SK-N-SH (cell line): ENCODE results near the gene VIPR2.

Experiments used
- CHD2 ChIP-seq: fragments of 150-350 bp; IDR thresholded peaks from 2 replicates; pipeline ENCODE4 v1.6.1; 2018; ENCODE audit warnings: low read length; ENCODE audit not compliant: partially characterized antibody
- ELF1 ChIP-seq: IDR thresholded peaks from 2 replicates; pipeline ENCODE4 v1.4.0; 2012
- EP300 ChIP-seq, 2 experiments: IDR thresholded peaks; 2 replicates each; pipeline versions ENCODE4 v1.4.0 to v1.6.1; 2012; ENCODE audit warnings: borderline replicate concordance in 1 of 2, low read depth in 1 of 2, low read length in 1 of 2
- EZH2phosphoT487 ChIP-seq: fragments of 200-600 bp; sonication (generic); IDR thresholded peaks from 2 replicates; pipeline ENCODE4 v1.6.1; 2017; ENCODE audit warnings: low read depth, mixed run types, mild to moderate bottlenecking, antibody characterized with exemption, moderate library complexity, borderline replicate concordance
- JUND ChIP-seq: IDR thresholded peaks from 2 replicates; pipeline ENCODE4 v1.4.0; 2012
- NFIC ChIP-seq: IDR thresholded peaks from 2 replicates; pipeline ENCODE4 v1.4.0; 2012; ENCODE audit warnings: borderline replicate concordance
- RAD21 ChIP-seq: IDR thresholded peaks from 2 replicates; pipeline ENCODE4 v1.6.1; 2012; ENCODE audit warnings: mild to moderate bottlenecking, low read length
- RCOR1 ChIP-seq: fragments of 150-350 bp; IDR thresholded peaks from 2 replicates; pipeline ENCODE4 v1.6.1; 2017; ENCODE audit warnings: antibody characterized with exemption, low read length
- REST ChIP-seq: IDR thresholded peaks from 2 replicates; pipeline ENCODE4 v1.6.1; 2012; ENCODE audit warnings: mild to moderate bottlenecking, low read depth, low read length, moderate library complexity
- SMC3 ChIP-seq: IDR thresholded peaks from 2 replicates; pipeline ENCODE4 v1.6.1; 2012; ENCODE audit warnings: low read depth, low read length, improper control_type of control experiment
- YY1 ChIP-seq: IDR thresholded peaks from 2 replicates; pipeline ENCODE4 v1.4.0; 2012; ENCODE audit warnings: low read depth, mild to moderate bottlenecking
- ZBTB33 ChIP-seq: IDR thresholded peaks from 2 replicates; pipeline ENCODE4 v1.4.0; 2012; ENCODE audit warnings: low read depth, borderline replicate concordance
- TF ChIP-seq, protein P1 (sequence below): fragments of 200-600 bp; sonication (generic); IDR thresholded peaks from 2 replicates; pipeline ENCODE4 v1.6.1; 2017; ENCODE audit warnings: antibody characterized with exemption, mild to moderate bottlenecking, moderate library complexity
- TF ChIP-seq, protein P2 (sequence below): IDR thresholded peaks from 2 replicates; pipeline ENCODE4 v1.4.0; 2012; ENCODE audit warnings: low read depth, borderline replicate concordance

GRCh38 chr7:159006610-159007130 lies 138.0 kb downstream of the VIPR2 start:
- TF ChIP-seq EP300 (IDR thresholded peaks at IDR 0.05; ENCODE audit: borderline replicate concordance in 1 of 2, low read depth in 1 of 2, low read length in 1 of 2) (no peak), JUND (no peak), YY1 (no peak), EZH2phosphoT487 (no peak), RCOR1 (no peak), ZBTB33 (no peak), SMC3 (no peak), ELF1 (no peak), REST (no peak), CHD2 (no peak), RAD21 (no peak), NFIC (no peak)
- TF ChIP-seq, protein P1, sequence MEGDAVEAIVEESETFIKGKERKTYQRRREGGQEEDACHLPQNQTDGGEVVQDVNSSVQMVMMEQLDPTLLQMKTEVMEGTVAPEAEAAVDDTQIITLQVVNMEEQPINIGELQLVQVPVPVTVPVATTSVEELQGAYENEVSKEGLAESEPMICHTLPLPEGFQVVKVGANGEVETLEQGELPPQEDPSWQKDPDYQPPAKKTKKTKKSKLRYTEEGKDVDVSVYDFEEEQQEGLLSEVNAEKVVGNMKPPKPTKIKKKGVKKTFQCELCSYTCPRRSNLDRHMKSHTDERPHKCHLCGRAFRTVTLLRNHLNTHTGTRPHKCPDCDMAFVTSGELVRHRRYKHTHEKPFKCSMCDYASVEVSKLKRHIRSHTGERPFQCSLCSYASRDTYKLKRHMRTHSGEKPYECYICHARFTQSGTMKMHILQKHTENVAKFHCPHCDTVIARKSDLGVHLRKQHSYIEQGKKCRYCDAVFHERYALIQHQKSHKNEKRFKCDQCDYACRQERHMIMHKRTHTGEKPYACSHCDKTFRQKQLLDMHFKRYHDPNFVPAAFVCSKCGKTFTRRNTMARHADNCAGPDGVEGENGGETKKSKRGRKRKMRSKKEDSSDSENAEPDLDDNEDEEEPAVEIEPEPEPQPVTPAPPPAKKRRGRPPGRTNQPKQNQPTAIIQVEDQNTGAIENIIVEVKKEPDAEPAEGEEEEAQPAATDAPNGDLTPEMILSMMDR: no peak
- TF ChIP-seq, protein P2, sequence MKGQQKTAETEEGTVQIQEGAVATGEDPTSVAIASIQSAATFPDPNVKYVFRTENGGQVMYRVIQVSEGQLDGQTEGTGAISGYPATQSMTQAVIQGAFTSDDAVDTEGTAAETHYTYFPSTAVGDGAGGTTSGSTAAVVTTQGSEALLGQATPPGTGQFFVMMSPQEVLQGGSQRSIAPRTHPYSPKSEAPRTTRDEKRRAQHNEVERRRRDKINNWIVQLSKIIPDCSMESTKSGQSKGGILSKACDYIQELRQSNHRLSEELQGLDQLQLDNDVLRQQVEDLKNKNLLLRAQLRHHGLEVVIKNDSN: no peak
